NB4 (cell line): ENCODE data around the gene ATRNL1.

Experiments used
- CTCF ChIP-seq: IDR thresholded peaks from one replicate; pipeline ENCODE4 v1.5.1; 2012; ENCODE audit warnings: low read depth, low read length
- MAX ChIP-seq: IDR thresholded peaks from 2 replicates; pipeline ENCODE4 v1.6.1; 2011; ENCODE audit warnings: low read depth, low read length
- MYC ChIP-seq: IDR thresholded peaks from 2 replicates; pipeline ENCODE4 v1.6.1; 2011; ENCODE audit warnings: low read depth, low read length
- POLR2A ChIP-seq: IDR thresholded peaks from 2 replicates; pipeline ENCODE4 v1.6.1; 2011; ENCODE audit warnings: mild to moderate bottlenecking; ENCODE audit not compliant: insufficient read length; ENCODE audit errors: extremely low read depth

- TF ChIP-seq CTCF = no peak
- TF ChIP-seq POLR2A = no peak
- no peak for TF ChIP-seq MAX
- TF ChIP-seq MYC = no peak
Measured at GRCh38 chr10:115250784-115251183, 157.6 kb downstream of the ATRNL1 start.
